MG63 (cell line): ENCODE results near the gene GRN. TPM values are rescaled to one million over a fixed set of nuclear protein-coding genes. Genes with fewer than 3 reads are reported as not detected.
"Not testable (repeated sequence)": the region's sequence is repeated elsewhere in the genome, so short reads cannot be mapped to it uniquely, and the experiment has no call there.

Source experiments
- DNase-seq: peaks from one replicate; pipeline ENCODE4 v3.0.0-alpha.2; 2020
- H3K27me3 ChIP-seq: fragments of 250-450 bp; sonication (Bioruptor Pico); 2 replicates; pipeline ENCODE4 v1.5.1; 2020; ENCODE audit warnings: mild to moderate bottlenecking, moderate library complexity
- H3K36me3 ChIP-seq: fragments of 250-450 bp; sonication (Bioruptor Pico); 2 replicates; pipeline ENCODE4 v1.5.1; 2020; ENCODE audit warnings: mild to moderate bottlenecking, moderate library complexity
- H3K4me3 ChIP-seq: fragments of 250-450 bp; sonication (Bioruptor Pico); 2 replicates; pipeline ENCODE4 v1.5.1; 2020; ENCODE audit warnings: mild to moderate bottlenecking, moderate library complexity
- H3K9me3 ChIP-seq: fragments of 250-450 bp; sonication (Bioruptor Pico); 2 replicates; pipeline ENCODE4 v1.5.1; 2020; ENCODE audit warnings: mild to moderate bottlenecking, moderate library complexity
- total RNA-seq: library from RNA; depleted of rRNA; stranded (reverse); fragments of >200 nt; shearing (Covaris generic); gene quantifications from 2 replicates; pipeline ENCODE4 v1.2.3, GENCODE V29; 2014; ENCODE audit warnings: low replicate concordance

Gene GRN
- total RNA-seq, 1 experiment from 2014 or later: 109 TPM

DNA sequence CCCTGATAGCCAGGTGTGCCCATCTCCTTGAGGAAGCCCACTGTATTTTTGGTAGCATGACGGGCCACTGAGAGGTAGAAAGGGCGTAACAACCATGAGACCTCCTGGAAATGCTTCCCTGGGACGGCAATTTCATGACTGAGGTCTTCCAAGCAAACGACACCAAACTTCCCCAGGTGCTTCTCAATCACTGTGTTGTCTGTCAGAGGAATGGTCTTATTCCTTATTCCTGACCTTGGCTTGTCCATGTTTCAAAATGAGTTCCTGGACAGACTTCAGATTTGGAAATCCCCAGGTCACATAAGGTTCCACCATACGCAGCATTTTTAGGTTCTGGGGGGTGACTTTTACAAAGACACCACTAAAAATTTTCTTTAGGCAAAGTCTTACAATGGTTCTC is 19.9 kb downstream of the GRN start:
- peaks cover 31% of the 10 kb centered on the region for H3K27me3 ChIP-seq
- not testable (repeated sequence) for H3K36me3 ChIP-seq, DNase-seq, H3K9me3 ChIP-seq, H3K4me3 ChIP-seq

DNA sequence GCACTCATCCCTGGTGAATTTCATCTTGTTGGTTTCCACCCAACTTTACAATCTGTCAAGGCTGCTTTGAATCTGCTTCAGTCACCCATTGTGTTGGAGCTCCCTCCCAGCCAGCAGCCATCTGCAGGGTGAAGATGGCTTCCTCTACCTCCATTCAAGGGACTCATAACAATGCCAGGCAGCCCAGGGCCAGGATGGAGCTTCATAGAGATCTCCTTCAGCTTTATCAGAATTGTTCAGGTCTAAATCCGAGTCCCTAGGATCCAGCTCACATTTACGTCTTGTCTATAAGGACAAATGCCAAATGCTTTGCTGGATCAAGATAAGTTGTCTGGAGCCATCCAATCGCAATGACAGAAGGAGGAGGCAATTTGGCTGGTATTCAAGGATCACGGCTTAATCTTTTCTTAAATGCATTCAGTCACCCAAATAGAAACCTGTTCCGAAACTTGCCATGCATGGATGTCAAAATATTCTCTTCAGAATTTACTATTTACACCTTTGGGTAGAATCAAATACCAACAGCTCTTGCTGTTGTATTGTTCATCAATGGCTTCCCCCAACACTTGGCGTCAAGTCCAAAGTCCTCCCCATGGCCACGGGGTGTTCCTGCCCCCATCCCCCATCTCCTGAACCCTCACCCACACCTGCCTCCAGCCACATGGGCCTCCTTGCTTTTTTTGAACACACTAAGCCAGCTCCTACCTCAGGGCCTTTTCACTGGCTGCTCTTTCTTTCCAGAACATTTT is 22.3 kb downstream of the GRN start:
- no peak for DNase-seq
- Histone ChIP-seq H3K9me3 (no peaks in the 10 kb centered on the region), H3K27me3 (peaks cover 31% of the 10 kb centered on the region), H3K4me3 (no peak overlapping the region), H3K36me3 (no peaks in the 10 kb centered on the region)

DNA sequence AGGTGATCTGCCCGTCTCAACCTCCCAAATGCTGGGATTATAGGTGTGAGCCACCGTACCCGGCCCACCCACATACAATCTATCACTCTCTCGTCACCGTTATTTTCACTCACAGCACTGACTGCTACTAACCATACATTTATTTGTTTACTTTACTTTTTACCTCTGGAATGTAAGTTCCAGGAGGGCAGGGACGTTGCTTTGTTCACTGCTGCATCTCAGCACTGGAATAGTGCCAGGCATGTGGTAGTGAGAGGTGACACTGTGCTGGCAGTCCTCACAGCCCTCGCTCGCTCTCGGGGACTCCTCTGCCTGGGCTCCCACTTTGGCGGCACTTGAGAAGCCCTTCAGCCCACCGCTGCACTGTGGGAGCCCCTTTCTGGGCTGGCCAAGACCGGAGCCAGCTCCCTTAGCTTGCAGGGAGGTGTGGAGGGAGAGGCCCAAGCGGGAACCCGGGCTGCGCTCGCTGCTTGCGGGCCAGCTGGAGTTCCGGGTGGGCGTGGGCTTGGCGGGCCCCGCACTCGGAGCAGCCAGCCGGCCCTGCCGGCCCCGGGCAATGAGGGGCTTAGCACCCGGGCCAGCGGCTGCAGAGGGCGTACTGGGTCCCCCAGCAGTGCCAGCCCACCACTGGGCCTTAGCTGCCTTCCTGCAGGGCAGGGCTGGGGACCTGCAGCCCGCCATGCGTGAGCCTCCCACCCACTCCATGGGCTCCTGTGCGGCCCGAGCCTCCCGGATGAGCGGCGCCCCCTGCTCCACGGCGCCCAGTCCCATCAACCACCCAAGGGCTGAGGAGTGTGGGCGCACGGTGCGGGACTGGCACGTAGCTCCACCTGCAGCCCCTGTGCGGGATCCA is 23.5 kb downstream of the GRN start:
- not testable (repeated sequence) for DNase-seq, H3K36me3 ChIP-seq, H3K4me3 ChIP-seq, H3K9me3 ChIP-seq
- peaks cover 31% of the 10 kb centered on the region for H3K27me3 ChIP-seq

DNA sequence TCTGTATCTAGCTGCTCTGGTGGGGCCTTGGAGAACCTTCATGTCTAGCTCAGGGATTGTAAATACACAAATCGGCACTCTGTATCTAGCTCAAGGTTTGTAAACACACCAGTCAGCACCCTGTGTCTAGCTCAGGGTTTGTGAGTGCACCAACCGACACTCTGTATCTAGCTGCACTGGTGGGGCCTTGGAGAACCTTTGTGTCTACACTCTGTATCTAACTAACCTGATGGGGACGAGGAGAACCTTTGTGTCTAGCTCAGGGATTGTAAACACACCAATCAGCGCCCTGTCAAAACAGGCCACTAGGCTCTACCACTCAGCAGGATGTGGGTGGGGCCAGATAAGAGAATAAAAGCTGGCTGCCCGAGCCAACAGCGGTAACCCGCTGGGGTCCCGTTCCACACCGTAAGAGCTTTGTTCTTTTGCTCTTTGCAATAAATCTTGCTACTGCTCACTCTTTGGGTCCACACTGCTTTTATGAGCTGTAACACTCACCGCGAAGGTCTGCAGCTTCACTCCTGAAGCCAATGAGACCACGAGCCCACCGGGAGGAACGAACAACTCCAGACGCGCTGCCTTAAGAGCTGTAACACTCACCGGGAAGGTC is 24.4 kb downstream of the GRN start:
- H3K36me3 ChIP-seq, H3K9me3 ChIP-seq, H3K4me3 ChIP-seq, DNase-seq: not testable (repeated sequence)
- peaks cover 27% of the 10 kb centered on the region for H3K27me3 ChIP-seq

DNA sequence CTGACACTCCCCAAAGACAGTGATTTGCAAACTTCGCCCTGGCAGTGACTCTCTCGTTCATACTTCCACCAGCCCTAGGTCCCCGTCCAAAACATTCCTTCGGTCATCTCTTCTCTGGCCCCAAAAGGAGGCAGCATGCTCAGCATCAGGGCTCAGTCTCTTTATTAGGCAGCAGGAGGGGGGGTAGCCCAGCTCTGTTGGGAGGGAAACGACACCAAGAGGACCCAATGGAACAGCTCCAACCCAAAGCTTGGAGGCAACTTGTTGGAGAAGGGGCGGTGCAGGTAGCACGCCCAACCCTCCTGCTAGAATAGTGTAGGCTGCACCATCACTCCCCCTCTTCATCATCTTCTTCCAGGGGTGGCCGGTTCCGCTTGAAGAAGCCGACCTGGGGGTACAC is 26.9 kb downstream of the GRN start:
- Histone ChIP-seq H3K27me3 (peaks cover 7% of the 10 kb centered on the region; the same call in 1 of the 2 replicates), H3K9me3 (no peaks in the 10 kb centered on the region), H3K4me3 (no peak overlapping the region), H3K36me3 (no peaks in the 10 kb centered on the region)
- no peak for DNase-seq

DNA sequence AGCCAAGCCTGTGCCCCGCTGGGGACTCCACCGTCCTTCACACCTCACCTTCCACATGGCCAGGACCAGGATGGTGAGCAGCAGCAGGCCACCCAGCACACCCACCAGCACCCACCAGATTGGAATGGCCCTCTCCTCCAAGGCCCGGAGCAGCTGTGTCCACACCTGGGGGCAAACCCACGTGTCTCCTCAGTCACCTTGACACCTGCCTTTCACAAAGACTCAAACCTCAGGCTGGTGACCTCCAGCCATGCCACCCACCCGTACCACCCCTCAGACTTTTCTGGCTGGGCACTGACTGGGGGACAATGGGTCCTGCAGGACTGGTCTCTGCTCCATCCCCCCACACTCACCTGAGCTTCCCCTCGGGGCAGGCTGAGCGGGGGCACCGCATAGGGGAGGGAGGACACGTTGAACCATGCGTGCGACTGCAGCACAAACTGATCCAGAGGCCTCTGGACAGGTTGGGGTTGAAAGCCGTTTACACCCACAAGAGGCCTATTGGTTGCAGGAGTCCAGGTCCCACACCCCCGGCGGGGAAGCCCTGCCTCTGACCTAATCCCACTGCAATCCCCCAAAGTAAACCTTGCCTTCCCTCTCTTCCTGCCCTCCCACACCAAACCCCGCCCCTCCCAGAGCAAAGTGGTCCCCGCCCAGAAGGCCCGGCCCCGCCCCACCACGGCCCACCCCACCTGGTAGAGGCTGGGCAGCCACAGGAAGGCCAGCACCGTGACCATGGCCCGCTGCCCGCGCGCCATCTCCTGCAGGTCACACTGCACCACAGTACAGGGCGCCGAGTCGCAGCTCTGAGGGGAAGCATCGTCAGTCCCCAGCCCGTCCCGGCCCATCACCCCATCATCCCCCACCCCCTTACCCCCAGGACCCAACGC is 29.4 kb downstream of the GRN start:
- H3K27me3 ChIP-seq: no peaks in the 10 kb centered on the region
- H3K36me3 ChIP-seq: no peaks in the 10 kb centered on the region
- no peaks in the 10 kb centered on the region for H3K9me3 ChIP-seq
- DNase-seq: no peak
- H3K4me3 ChIP-seq: no peak overlapping the region

DNA sequence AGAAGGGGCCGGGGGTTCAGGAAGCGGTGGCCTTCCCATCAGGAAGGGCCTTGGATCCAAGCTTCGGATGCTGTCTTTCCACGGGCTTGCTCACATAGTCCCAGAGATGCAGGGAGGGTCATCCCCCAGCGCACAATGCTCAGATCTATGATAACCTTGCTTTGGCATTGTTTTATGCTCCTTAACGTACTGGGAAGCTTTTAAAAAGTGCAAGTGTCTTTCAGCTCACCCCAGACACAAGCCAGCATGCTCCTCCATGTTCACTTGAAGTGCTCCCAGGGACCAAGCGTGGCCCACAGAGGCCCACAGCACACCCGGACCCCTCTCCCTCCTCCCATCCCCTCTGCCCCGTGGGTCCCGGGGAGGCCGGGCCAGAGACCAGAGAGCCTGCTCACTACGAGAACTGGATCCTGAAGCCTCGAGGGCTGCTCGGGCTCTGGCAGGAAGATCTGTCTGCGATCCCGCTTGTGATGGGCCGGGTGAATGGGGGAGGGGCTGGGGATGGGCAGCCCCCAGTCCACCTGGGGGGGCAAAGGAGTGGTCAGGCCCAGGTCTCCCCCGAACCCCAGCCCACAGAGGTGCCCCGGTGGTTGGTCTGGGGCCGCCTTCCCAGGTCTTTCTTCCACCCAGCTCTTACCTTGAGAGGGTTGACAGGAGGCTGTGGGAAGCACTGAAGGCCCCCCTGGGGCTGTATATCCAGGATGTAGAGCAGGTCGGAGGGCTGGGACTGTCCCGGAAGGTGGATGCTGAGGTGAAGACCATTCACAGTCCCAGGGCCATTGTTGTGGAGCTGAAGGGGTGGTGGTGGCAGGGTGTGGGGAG is 30.3 kb downstream of the GRN start:
- Histone ChIP-seq H3K9me3 (no peaks in the 10 kb centered on the region), H3K4me3 (no peak overlapping the region), H3K27me3 (no peaks in the 10 kb centered on the region), H3K36me3 (no peaks in the 10 kb centered on the region)
- no peak for DNase-seq

DNA sequence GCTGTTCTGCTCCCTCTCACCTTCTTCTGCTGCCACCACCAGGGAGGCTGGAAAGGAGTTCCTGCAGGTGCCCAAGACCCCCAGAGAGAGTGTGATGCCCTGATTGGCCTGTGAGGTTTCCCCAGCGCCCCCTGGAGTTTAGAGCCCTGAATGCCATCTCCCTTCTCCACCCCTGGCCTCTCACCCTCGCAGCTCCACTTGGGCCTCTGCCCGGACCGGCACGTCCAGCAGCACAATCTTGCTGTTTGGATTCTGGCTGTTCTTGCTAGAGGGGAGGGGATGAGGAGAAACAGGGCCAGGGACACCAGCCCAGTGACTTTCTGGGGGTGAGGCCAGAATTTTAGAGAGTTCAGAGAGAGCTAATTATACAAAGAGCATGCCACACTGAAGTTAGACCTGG is 31.0 kb downstream of the GRN start:
- Histone ChIP-seq H3K36me3 (no peaks in the 10 kb centered on the region), H3K4me3 (no peak overlapping the region), H3K27me3 (no peaks in the 10 kb centered on the region), H3K9me3 (no peaks in the 10 kb centered on the region)
- DNase-seq: peak; percentile 56

DNA sequence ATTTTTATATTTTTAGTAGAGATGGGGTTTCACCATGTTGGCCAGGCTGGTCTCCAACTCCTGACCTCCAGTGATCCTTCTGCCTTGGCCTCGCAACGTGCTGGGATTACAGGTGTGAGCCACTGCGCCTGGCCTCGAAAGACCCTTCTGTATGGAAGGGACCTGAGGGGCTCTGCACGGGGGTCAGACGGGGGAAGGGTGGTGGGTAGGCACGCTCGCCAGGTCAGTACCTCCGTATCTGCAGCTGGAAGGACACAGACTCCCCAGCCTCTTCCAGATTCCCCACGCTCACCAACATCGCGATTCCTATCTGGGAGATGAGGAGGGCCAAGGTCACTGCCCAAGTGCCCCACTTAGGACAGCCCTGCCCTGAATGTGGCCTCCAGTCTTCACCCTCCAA is 31.7 kb downstream of the GRN start:
- DNase-seq: no peak
- Histone ChIP-seq H3K27me3 (peaks cover 4% of the 10 kb centered on the region; the same call in 1 of the 2 replicates), H3K36me3 (no peaks in the 10 kb centered on the region), H3K4me3 (no peak overlapping the region), H3K9me3 (no peaks in the 10 kb centered on the region)

DNA sequence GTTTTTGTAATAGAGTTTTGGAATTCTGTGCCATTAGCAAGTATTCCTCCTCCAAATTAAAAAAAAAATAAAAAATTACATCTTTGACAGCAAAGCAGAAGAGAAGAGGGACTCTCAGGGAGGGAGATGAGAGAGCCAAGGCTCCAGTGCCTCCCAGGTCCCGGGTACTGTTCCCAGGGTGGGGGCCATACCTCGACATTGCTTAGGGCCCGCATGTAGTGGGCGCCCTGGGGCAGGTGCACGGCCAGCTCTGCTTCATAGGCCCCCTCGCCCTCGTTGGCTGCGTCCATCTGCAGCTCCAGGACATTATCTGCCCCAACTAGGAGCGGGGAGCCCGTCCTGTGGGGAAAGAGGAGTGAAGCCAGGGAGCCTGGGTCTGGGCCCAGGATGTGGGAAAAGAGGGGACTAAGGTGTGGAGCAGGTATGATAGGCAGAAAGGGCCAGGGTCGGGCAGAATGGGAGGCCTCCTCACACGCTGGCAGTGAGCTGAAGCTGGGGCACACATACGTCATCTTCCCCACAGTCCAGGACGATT is 33.1 kb downstream of the GRN start:
- H3K36me3 ChIP-seq: no peaks in the 10 kb centered on the region
- H3K9me3 ChIP-seq: no peaks in the 10 kb centered on the region
- H3K4me3 ChIP-seq: no peak overlapping the region
- DNase-seq: no peak
- peaks cover 8% of the 10 kb centered on the region; the same call in 1 of the 2 replicates for H3K27me3 ChIP-seq

DNA sequence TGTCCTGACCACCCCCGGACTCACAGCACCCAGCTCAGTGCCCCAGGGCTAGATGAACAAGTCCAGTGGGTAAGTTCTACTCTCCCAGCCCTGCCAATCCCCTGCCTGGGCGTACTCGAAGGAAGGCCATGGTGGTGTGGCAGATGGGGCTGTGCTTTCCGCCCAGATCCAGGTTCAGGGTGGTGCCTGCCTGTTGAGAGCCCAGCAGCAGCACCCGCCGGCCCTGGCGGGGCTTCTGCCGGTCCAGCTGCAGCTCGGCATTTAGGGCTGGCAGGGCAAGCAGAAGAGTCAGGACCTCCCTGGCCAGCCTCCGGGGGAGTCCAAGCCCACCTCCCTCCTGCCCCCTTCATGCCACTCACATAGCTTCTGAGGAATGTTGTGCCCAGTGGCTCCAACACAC is 34.8 kb downstream of the GRN start:
- DNase-seq: no peak
- peaks cover 16% of the 10 kb centered on the region for H3K27me3 ChIP-seq
- no peak overlapping the region for H3K4me3 ChIP-seq
- no peaks in the 10 kb centered on the region for H3K36me3 ChIP-seq
- H3K9me3 ChIP-seq: no peaks in the 10 kb centered on the region

DNA sequence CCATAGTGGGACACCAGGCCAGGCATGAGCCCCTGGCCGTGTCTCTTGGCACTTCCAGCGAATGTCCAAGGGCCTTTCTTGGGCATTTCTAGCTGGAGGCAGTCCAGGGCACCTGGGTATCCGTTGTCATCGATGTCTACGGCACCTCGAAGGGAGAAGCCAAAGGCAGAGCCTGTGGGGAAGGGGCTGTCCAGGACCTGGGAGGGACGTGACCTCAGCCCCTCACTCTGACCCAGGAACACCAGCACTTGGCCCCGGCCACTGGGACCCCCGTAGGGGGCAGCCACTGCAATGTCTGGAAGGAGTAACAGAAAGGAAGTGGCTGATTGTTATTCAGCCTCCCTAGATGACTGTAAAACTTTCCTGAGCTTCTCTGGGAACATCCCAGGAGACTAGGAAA is 35.7 kb downstream of the GRN start:
- H3K9me3 ChIP-seq: no peaks in the 10 kb centered on the region
- no peak for DNase-seq
- H3K4me3 ChIP-seq: no peak overlapping the region
- H3K27me3 ChIP-seq: peaks cover 21% of the 10 kb centered on the region
- H3K36me3 ChIP-seq: no peaks in the 10 kb centered on the region

DNA sequence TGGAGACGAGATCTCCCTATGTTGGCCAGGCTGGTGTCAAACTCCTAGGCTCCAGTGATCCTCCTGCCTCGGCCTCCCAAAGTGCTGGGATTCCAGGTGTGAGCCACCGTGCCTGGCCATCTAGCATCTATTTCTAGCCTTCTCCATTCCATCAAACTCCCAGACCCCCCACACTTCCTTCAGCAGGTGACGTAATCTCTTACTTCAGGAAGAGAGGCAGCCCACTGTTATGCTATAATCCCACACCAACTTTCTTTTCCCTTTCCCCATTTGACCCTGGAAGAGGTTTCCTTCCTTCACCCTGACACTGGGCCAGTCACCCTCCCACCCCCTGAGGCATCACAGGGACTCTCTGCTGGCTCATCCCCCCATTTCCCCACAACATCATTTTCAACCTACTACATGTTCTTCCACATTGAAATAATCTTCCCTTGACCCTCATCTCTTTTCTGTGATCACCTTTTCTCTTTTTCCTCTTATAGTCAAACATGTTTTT is 36.8 kb downstream of the GRN start:
- DNase-seq: no peak
- Histone ChIP-seq H3K27me3 (peaks cover 21% of the 10 kb centered on the region), H3K9me3 (no peaks in the 10 kb centered on the region), H3K4me3 (no peak overlapping the region), H3K36me3 (no peaks in the 10 kb centered on the region)

DNA sequence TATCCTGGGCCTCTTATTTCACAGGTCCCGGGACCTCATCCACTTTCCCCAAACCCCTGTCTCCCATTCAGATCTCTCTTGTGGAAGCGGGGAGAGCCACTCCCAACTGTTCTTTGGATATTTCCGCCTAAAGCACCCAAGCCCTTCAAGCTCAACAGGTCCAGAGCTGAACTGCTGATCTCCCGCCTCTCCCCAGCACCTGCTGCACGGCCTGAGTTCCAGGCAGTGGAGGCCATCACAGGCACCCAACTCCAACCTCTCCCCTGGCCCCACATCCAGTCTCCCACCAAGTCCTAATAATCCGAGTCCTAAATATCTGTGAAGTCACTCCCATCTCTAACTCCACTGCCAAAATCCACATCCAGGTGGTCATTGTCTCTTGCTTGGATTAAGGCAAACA is 37.8 kb downstream of the GRN start:
- no peaks in the 10 kb centered on the region for H3K36me3 ChIP-seq
- peaks cover 21% of the 10 kb centered on the region for H3K27me3 ChIP-seq
- no peak overlapping the region for H3K4me3 ChIP-seq
- no peak for DNase-seq
- H3K9me3 ChIP-seq: no peaks in the 10 kb centered on the region

DNA sequence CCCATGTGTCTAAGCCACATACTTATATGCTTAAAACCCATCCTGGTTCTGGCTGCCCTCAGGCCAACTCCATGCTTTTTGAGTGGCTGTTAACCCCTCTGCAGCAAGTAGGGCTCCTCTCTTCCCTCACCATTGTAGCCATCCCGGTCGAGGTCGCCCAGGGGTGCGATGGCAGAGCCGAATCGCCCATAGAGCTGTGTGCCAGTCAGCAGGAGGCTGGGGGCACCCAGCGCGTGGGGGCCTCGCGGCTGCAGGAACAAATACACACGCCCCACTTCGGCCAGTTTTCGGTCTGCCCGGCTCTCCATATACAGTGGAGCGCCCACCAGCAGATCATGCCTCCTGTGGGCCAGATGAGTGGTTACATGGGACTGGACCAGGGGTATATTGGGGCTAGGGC is 38.3 kb downstream of the GRN start:
- no peaks in the 10 kb centered on the region for H3K36me3 ChIP-seq
- H3K4me3 ChIP-seq: no peak overlapping the region
- peaks cover 21% of the 10 kb centered on the region for H3K27me3 ChIP-seq
- DNase-seq: no peak
- H3K9me3 ChIP-seq: no peaks in the 10 kb centered on the region
